Activated B cell treated with CpG ODN at 0.5 μM for 24 hours (primary cell): ENCODE results near the gene SDHB. TPM values are rescaled to one million over a fixed set of nuclear protein-coding genes. Genes with fewer than 3 reads are reported as not detected.

Source experiments
- ATAC-seq: fragments of 200-7000 bp; cut with Tn5 transposase; one replicate; pipeline ENCODE4 v1.10.0; 2021; ENCODE audit warnings: low read depth, mild to moderate bottlenecking, moderate library complexity
- CTCF ChIA-PET: fragments of 350-600 bp; sonication (Branson Sonifier 250); formaldehyde crosslinking; loops from one replicate; lab custom pipeline; 2021; ENCODE audit warnings: antibody characterized with exemption; lab: Charles Lee
- POLR2A ChIA-PET: fragments of 350-600 bp; sonication (Branson Sonifier 250); formaldehyde crosslinking; loops from one replicate; lab custom pipeline; 2021; ENCODE audit warnings: antibody characterized with exemption; lab: Charles Lee
- DNase-seq: peaks from one replicate; pipeline ENCODE4 v3.0.0; 2022
- H3K27ac Mint-ChIP-seq: one replicate; pipeline ENCODE4 v1.8.0; 2020; ENCODE audit warnings: mixed read lengths
- H3K27me3 Mint-ChIP-seq: one replicate; pipeline ENCODE4 v1.8.0; 2021; ENCODE audit warnings: mixed read lengths
- H3K36me3 Mint-ChIP-seq: one replicate; pipeline ENCODE4 v1.8.0; 2021; ENCODE audit warnings: low read depth, mixed read lengths
- H3K4me1 Mint-ChIP-seq: one replicate; pipeline ENCODE4 v1.8.0; 2021; ENCODE audit warnings: mixed read lengths
- H3K4me3 Mint-ChIP-seq: one replicate; pipeline ENCODE4 v1.8.0; 2020; ENCODE audit warnings: mild to moderate bottlenecking, mixed read lengths
- H3K9me3 Mint-ChIP-seq: one replicate; pipeline ENCODE4 v1.8.0; 2020; ENCODE audit warnings: mixed read lengths
- intact Hi-C: fragments of 100-400 bp; cut with micrococcal nuclease; formaldehyde crosslinking; loops from one replicate; pipeline ENCODE4 v1.15.1; 2024
- total RNA-seq: library from RNA; stranded (reverse); gene quantifications from 2 replicates; pipeline ENCODE4 v1.2.3, GENCODE V29; 2022
- TF ChIP-seq, protein P1 (sequence below): fragments of 200-600 bp; IDR thresholded peaks from one replicate; pipeline ENCODE4 v1.8.0; 2022; ENCODE audit warnings: antibody characterized with exemption, mild to moderate bottlenecking

Gene SDHB
- total RNA-seq, 1 donor from 2014 or later, result 70.7 TPM

DNA sequence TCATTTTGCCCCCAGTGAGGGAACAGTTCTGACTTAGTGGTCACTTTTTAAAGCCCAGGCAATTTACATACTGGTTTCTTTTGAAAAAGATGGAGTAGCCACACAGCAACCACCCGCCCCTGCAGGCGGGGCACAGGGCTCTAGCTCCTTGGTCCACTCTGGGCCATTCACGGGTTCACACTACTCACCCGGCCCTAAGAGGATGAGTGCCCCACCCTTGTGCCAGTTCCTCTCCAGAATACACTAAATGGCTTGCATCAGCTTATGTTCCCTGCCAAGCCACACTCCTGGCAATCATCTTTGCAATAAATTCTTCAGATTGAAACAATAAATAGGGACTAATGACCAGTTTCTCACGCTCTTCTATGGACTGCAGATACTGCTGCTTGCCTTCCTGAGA, 26.4 kb downstream of the SDHB start:
- no peak overlapping the region for H3K27ac Mint-ChIP-seq
- TF ChIP-seq, protein P1, sequence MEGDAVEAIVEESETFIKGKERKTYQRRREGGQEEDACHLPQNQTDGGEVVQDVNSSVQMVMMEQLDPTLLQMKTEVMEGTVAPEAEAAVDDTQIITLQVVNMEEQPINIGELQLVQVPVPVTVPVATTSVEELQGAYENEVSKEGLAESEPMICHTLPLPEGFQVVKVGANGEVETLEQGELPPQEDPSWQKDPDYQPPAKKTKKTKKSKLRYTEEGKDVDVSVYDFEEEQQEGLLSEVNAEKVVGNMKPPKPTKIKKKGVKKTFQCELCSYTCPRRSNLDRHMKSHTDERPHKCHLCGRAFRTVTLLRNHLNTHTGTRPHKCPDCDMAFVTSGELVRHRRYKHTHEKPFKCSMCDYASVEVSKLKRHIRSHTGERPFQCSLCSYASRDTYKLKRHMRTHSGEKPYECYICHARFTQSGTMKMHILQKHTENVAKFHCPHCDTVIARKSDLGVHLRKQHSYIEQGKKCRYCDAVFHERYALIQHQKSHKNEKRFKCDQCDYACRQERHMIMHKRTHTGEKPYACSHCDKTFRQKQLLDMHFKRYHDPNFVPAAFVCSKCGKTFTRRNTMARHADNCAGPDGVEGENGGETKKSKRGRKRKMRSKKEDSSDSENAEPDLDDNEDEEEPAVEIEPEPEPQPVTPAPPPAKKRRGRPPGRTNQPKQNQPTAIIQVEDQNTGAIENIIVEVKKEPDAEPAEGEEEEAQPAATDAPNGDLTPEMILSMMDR, result no peak
- no peaks in the 10 kb centered on the region for H3K27me3 Mint-ChIP-seq
- intact Hi-C loops, result no loop called here
- POLR2A ChIA-PET, result no interaction called here
- no peak for DNase-seq
- H3K9me3 Mint-ChIP-seq, result no peaks in the 10 kb centered on the region
- H3K36me3 Mint-ChIP-seq, result peaks cover 79% of the 10 kb centered on the region
- H3K4me3 Mint-ChIP-seq, result no peak overlapping the region
- CTCF ChIA-PET, result no interaction called here
- H3K4me1 Mint-ChIP-seq, result peaks cover 2% of the 10 kb centered on the region
- no peak for ATAC-seq

DNA sequence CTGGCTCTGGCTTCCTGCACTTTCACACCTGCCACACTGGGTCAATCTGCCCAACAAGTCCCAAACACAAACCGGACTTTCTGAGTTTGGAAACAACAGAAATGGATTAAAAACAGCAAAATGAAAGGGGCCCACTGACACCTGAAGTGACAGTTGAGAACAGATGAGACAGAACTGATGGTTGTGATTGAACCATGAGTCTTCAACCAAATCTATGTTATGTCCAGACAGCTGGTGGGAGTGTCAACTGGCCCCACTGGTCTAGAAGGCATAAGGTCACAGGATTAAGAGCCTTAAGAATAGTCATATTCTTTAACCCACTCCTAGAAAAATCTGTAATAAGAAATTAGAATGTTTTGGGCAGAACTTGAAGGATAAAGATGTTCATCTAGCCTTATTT, 29.1 kb downstream of the SDHB start:
- Mint-ChIP-seq H3K4me3 (no peak overlapping the region), H3K4me1 (peaks cover 2% of the 10 kb centered on the region), H3K27ac (no peak overlapping the region), H3K27me3 (no peaks in the 10 kb centered on the region), H3K9me3 (no peaks in the 10 kb centered on the region), H3K36me3 (peaks cover 89% of the 10 kb centered on the region)
- ATAC-seq (no peak), DNase-seq (no peak)
- ChIA-PET CTCF (no interaction called here), POLR2A (no interaction called here)
- intact Hi-C loops, result no loop called here
- TF ChIP-seq, protein P1, result no peak

DNA sequence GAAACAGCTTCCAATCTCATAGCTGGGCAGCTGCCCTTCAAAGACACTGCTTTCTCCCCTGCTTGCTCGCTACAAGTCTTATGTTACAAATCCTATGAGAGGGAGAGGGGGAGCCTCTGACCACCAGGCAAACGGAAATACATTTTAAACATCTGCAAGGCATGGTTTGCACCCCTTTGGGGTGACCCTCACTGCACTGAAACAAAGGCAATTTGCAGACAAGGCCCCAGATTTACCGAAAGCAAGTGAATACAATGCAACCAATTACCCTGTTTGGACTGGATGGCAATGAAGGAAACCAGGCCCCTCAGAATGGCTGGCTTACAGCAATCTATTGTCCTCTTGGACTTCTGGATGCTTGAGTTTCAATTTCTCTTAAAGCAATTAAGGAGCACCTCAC, 30.3 kb downstream of the SDHB start:
- intact Hi-C loops, result no loop called here
- H3K27me3 Mint-ChIP-seq, result no peaks in the 10 kb centered on the region
- TF ChIP-seq, protein P1, result no peak
- no peak overlapping the region for H3K27ac Mint-ChIP-seq
- H3K9me3 Mint-ChIP-seq, result no peaks in the 10 kb centered on the region
- H3K4me3 Mint-ChIP-seq, result no peak overlapping the region
- DNase-seq (no peak), ATAC-seq (no peak)
- peaks cover 89% of the 10 kb centered on the region for H3K36me3 Mint-ChIP-seq
- peaks cover 11% of the 10 kb centered on the region for H3K4me1 Mint-ChIP-seq
- CTCF ChIA-PET, result interaction anchor here (2.1 kb wide), 1 partner anchor 23 kb away, joined by 8 read pairs; no protein-coding TSS in a partner anchor
- POLR2A ChIA-PET, result no interaction called here

DNA sequence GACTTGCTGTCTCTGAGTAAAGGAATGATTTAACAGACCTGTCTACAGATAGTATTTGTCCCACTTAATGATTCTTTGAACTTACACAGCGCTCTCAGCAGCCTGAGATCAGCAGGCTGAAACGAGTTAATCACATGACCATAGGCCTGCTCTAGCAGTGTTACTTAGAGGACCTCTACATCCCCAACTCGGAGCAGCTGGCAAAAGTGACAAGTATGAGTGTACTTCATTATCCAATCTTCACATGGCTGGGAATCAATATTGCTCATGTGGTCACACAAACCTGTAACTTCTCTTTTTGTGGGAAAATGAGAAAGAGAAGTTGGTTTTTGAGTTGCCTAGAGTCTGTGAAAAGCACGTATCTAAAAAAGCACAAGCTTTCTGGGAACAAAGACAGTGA, 30.7 kb downstream of the SDHB start:
- ATAC-seq (no peak), DNase-seq (no peak)
- Mint-ChIP-seq H3K4me3 (no peak overlapping the region), H3K27ac (no peak overlapping the region), H3K4me1 (peaks cover 15% of the 10 kb centered on the region), H3K36me3 (peaks cover 89% of the 10 kb centered on the region), H3K27me3 (no peaks in the 10 kb centered on the region), H3K9me3 (no peaks in the 10 kb centered on the region)
- POLR2A ChIA-PET, result no interaction called here
- TF ChIP-seq, protein P1, result no peak
- intact Hi-C loops, result no loop called here
- CTCF ChIA-PET, result interaction anchor here (2.1 kb wide), 1 partner anchor 23 kb away, joined by 8 read pairs; no protein-coding TSS in a partner anchor

DNA sequence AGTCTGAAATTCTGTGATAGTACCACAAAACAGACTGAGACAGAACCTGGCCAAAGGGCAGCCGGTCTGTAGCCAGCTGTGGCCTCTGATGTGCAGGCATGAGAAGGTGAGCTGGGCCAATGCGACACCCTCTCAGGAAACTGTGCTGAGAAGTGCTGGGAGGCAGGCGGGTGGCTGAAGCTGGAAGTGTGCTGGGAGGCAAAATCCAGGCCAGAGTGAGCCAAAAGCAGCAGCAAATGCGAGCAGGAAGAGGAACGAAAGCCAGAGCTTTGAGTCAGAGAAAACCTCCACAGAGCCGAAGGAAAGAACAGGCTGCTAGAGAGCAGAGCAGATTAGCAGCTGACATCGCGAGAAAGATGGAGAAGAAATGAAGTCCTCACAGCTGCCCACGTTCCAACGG, 31.9 kb downstream of the SDHB start:
- ChIA-PET POLR2A (interaction anchor here (0.6 kb wide), 1 partner anchor 30 kb away, joined by 4 read pairs; no protein-coding TSS in a partner anchor), CTCF (interaction anchor here (2.1 kb wide), 1 partner anchor 24 kb away, joined by 8 read pairs; no protein-coding TSS in a partner anchor)
- no peak overlapping the region for H3K27ac Mint-ChIP-seq
- TF ChIP-seq, protein P1, result no peak
- DNase-seq (no peak), ATAC-seq (no peak)
- peaks cover 83% of the 10 kb centered on the region for H3K36me3 Mint-ChIP-seq
- H3K4me3 Mint-ChIP-seq, result no peak overlapping the region
- peaks cover 15% of the 10 kb centered on the region for H3K4me1 Mint-ChIP-seq
- H3K9me3 Mint-ChIP-seq, result no peaks in the 10 kb centered on the region
- intact Hi-C loops, result no loop called here
- H3K27me3 Mint-ChIP-seq, result no peaks in the 10 kb centered on the region
